ENCODE data around the gene ANKRD13B. TPM values are rescaled to one million over a fixed set of nuclear protein-coding genes. Genes with fewer than 3 reads are reported as not detected.

The ANKRD13B gene
- polyA plus RNA-seq, 4 donors = 7.5 to 13.4 (median 9.3) TPM

- DNase-seq (ENCODE audit: low read depth in 4 of 4, low spot score in 3 of 4) = peak in 2 of 4 donors; percentile 67 to 73
Measured at GRCh38 chr17:29568331-29569244, 24.3 kb upstream of the ANKRD13B start, which contains the start of gene TP53I13. TSS of gene TP53I13 (plus strand) at chr17:29568701. CDS start at chr17:29568759, 58 bp downstream.

GRCh38 chr17:29569245-29569950 is 23.5 kb upstream of the ANKRD13B start:
- DNase-seq (ENCODE audit: low read depth in 4 of 4, low spot score in 3 of 4) = no peak

GRCh38 chr17:29570521-29570920 is 22.4 kb upstream of the ANKRD13B start:
- no peak for DNase-seq (ENCODE audit: low read depth in 4 of 4, low spot score in 3 of 4)

GRCh38 chr17:29571486-29571882 is 21.4 kb upstream of the ANKRD13B start:
- no peak for DNase-seq (ENCODE audit: low read depth in 4 of 4, low spot score in 3 of 4)

- DNase-seq (ENCODE audit: low read depth in 4 of 4, low spot score in 3 of 4) = no peak
Measured at GRCh38 chr17:29571883-29572681, 20.9 kb upstream of the ANKRD13B start.

GRCh38 chr17:29572691-29573557 is 20.0 kb upstream of the ANKRD13B start:
- DNase-seq (ENCODE audit: low read depth in 4 of 4, low spot score in 3 of 4) = peak in 1 of 4 donors; percentile 45

GRCh38 chr17:29573558-29573869 is 19.4 kb upstream of the ANKRD13B start:
- no peak for DNase-seq (ENCODE audit: low read depth in 4 of 4, low spot score in 3 of 4)

- no peak for DNase-seq (ENCODE audit: low read depth in 4 of 4, low spot score in 3 of 4)
Measured at GRCh38 chr17:29573871-29574731, 18.8 kb upstream of the ANKRD13B start.

GRCh38 chr17:29574732-29575510 is 18.0 kb upstream of the ANKRD13B start:
- no peak for DNase-seq (ENCODE audit: low read depth in 4 of 4, low spot score in 3 of 4)

- no peak for DNase-seq (ENCODE audit: low read depth in 4 of 4, low spot score in 3 of 4)
Measured at GRCh38 chr17:29575511-29576213, 17.3 kb upstream of the ANKRD13B start.

GRCh38 chr17:29576214-29577000 is 16.5 kb upstream of the ANKRD13B start:
- no peak for DNase-seq (ENCODE audit: low read depth in 4 of 4, low spot score in 3 of 4)

- DNase-seq (ENCODE audit: low read depth in 4 of 4, low spot score in 3 of 4) = no peak
Measured at GRCh38 chr17:29577001-29577370, 15.9 kb upstream of the ANKRD13B start.

GRCh38 chr17:29577385-29578211 is 15.3 kb upstream of the ANKRD13B start:
- DNase-seq (ENCODE audit: low read depth in 4 of 4, low spot score in 3 of 4) = no peak

- DNase-seq (ENCODE audit: low read depth in 4 of 4, low spot score in 3 of 4) = no peak
Measured at GRCh38 chr17:29578626-29579485, 14.1 kb upstream of the ANKRD13B start.

Data from right renal pelvis (tissue), 4 donors.